ENCODE measurements around the gene SEC24C.
A peak's percentile ranks its signal among the peaks of the same experiment; 100 is the strongest.

The SEC24C gene

DNA sequence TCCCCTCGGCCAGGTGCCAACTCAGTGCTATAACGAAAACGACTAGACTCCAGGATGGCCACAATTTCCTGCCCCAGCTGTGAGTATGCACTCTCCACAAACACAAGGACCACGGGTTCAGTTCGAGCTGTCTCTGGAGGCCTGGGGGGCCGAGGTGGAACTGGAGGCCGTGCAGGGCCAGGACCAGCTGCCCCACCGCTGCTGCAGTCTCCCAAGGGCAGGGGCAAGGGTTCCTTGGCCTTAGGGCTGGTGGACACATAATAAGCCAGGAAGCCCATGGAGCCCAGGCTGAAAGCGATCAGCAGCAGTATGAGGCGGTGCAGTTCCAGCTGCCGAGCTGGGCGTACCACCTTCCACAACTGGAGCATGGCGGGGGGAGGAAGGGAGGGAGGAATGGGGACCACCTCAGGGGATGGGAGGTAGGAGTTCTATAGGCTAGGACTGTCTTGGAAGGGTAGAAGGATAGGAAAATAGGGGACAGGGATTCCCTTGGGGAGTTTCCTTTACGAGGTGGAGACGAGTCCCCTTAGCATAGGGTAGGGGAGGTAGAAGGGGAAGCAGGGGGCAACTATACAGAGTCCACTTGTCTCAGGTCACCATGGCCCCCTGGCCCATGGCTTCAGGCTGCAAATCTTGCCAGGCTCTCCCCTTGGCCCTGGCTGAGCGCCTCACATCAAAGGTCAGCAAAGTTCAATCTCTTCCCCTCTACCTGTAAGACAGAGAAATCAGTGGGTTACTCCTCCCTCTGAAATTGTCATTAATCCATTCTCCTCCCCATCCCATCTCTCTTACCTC is 64.0 kb downstream of the SEC24C start:
- DNase-seq (ENCODE audit: low read depth, low spot score) = no peak
- no peak overlapping the region for H3K27ac ChIP-seq

GRCh38 chr10:73809061-73809818 is 65.1 kb downstream of the SEC24C start:
- no peak overlapping the region for H3K27ac ChIP-seq
- DNase-seq (ENCODE audit: low read depth, low spot score) = no peak

GRCh38 chr10:73810358-73810734 is 66.2 kb downstream of the SEC24C start:
- DNase-seq (ENCODE audit: low read depth, low spot score) = no peak
- H3K27ac ChIP-seq = peak overlapping the region; percentile 55

DNA sequence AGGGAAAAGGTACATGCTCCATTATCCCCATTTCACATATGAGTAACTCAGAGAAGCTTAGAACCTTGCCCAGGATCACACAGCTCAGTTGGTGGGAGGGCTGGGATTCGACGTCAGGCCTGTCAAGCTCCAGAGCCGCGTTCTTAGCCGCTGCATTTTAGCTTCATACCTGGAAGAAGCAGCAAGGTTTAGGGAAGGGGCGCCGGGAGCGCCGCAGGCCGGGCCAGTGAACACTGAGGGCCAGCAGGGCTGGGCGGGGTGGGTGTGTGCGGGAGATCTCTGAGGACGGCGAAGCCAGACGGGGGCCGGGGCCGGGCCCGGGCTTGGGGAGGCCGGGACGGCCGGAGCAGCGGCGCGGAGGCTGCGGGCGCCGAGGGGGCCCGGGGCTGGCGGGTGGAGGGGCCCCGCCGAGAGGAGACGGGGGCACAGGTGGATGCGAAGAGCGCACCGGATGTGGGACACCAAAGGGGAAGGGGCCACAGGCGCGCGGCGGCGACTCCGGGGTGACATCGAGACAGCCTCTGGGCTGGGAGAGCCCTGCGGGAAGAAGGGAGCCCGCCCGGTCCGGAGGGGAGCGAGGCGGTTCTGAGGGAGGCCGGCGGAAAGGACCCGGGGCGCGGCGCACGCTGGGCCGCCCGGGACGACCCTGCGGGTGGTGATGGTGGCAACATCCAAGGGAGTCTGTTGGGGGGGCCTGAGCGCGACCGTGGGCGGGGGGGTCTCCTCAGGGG is 66.7 kb downstream of the SEC24C start:
- no peak for DNase-seq (ENCODE audit: low read depth, low spot score)
- H3K27ac ChIP-seq = peak overlapping the region; percentile 55

DNA sequence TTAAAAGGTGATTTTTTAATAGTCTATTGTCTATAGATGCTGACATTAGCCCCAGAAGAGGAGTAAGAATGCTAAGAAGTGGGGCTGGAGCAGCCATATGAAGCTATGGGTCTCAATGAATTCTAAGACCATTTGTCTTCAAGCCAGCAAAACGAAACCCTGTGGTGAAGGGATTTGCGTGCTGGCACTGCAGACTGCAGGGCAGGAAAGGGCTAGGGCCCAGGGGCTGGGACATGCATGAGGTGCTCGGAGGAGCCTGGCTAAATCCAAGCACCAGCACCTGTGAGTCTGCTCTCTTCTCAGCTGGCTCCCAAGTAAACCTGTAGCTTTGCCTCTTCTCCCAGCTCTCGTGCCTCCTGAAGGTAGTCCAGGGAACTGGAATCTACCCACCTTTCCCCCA is 68.5 kb downstream of the SEC24C start:
- no peak for DNase-seq (ENCODE audit: low read depth, low spot score)
- H3K27ac ChIP-seq = no peak overlapping the region

DNA sequence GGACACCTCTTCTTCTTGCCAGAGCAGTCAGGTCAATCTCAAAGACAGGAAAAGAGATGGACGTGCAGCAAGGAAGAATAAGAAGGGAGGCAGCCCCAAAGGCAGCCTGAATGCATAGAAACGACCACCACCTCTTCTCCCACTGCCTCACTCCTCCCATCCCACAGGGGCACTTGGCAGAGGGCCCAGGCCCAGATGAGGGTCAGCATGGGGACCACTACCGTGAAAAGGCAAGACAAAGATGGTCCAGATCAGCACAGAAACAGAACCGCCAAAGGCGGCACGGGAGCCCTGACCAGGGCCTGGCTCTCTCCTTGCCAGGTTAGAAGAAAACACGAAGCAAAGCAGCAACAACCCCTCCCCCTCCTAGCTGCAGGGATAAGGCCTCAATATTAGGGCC is 69.2 kb downstream of the SEC24C start:
- DNase-seq (ENCODE audit: low read depth, low spot score) = no peak
- no peak overlapping the region for H3K27ac ChIP-seq

- DNase-seq (ENCODE audit: low read depth, low spot score) = no peak
- H3K27ac ChIP-seq = no peak overlapping the region
Measured at GRCh38 chr10:73814276-73814895, 70.2 kb downstream of the SEC24C start.

GRCh38 chr10:73814896-73815718 is 70.9 kb downstream of the SEC24C start:
- DNase-seq (ENCODE audit: low read depth, low spot score) = no peak
- H3K27ac ChIP-seq = no peak overlapping the region

DNA sequence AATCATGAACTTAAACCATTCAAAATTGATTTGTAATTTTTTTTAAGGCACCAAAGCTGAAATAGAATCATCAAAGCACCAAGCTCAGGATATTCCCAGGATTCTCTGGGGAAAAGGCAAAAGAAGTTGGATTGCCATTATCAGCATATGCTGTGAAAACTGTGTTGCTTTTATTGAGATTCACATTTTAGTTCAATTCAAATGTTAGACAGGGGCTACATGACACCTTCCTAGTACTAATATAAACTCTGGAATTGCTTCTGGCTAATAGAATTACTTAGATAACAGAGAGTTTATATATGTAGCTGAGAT is 71.5 kb downstream of the SEC24C start:
- peak overlapping the region; percentile 44 for H3K27ac ChIP-seq
- no peak for DNase-seq (ENCODE audit: low read depth, low spot score)

DNA sequence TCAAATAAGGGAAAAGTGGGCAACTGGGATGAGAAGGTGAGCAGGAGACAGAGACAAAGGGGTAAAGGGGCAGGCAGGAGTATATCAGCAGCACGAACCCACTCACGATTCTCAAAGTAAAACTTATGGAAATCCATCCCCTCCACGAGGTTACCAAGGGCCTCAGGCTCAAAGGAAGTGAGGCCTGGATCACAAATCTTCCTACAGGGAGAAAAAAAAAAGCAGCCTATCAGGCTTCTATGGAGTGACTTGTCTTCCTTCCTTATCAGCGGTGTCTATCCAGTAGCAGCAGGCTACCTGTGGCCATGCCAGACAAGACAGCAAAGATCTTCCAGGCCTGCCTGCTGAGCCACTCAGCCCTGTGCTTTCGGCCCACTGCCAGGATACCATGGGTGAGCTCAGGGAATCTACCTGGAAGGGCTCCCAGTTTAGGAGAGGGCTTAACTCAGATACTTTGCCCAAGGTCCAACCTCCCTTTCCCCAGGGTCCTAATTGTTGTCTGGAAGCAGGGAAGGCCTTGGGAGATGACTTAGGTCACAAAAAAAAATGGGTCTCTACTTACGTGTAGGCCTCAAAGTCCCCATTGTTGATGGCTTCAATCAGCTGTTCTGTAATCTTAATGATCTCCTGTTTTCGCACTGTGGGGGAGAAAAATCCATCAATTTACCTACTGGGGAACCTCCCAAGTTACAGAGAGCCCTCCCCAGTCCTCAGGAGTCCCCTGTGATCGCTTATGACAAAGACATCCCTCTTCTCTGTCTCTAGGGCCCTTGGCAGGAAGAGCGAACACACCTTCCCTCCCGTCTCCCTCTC is 73.0 kb downstream of the SEC24C start:
- DNase-seq (ENCODE audit: low read depth, low spot score) = no peak
- H3K27ac ChIP-seq = peak overlapping the region; percentile 44

DNA sequence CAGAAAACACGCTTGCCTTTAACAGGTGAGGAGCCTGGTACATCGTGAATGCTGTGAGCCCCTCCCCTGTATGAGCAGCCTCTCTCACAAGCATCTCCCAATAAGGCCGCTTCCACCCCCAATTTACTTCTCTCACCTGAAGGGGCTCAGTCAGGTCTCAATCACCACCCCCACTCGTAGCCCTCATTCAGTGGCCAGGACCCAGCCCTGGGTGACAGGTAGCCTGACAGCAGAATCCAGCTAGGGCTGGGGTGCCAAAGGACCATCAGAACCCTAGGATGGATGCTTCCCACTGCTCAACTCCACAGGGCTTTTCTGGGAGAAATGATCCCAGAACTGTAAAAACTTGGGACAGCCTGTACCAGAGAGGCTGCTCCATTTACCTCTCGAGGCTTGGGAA is 73.7 kb downstream of the SEC24C start:
- no peak overlapping the region for H3K27ac ChIP-seq
- DNase-seq (ENCODE audit: low read depth, low spot score) = no peak

GRCh38 chr10:73818402-73818801 is 74.2 kb downstream of the SEC24C start:
- DNase-seq (ENCODE audit: low read depth, low spot score) = no peak

DNA sequence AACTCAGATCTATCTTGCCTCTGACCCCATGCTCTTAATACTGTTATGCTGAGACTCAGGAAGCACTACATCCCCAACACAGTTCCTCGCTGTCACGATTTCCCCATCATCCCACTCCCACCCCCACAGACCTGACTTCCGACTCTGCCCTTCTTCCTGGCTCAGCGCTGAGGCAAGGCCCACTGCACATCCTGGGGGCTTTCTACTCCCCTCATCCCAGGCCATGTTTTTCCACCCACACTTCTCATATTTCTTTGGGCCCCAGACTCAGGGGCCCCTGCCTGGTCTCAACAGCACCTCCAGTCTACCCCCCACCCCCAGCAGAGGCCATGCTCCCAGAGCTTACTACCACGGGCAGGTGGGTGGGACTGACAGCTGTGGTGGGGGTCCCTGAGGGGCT is 74.9 kb downstream of the SEC24C start:
- DNase-seq (ENCODE audit: low read depth, low spot score) = no peak
- H3K27ac ChIP-seq = no peak overlapping the region

More at GRCh38 chr10:73818402-73818801, 74.2 kb downstream of the SEC24C start:
- no peak overlapping the region for H3K27ac ChIP-seq

DNA sequence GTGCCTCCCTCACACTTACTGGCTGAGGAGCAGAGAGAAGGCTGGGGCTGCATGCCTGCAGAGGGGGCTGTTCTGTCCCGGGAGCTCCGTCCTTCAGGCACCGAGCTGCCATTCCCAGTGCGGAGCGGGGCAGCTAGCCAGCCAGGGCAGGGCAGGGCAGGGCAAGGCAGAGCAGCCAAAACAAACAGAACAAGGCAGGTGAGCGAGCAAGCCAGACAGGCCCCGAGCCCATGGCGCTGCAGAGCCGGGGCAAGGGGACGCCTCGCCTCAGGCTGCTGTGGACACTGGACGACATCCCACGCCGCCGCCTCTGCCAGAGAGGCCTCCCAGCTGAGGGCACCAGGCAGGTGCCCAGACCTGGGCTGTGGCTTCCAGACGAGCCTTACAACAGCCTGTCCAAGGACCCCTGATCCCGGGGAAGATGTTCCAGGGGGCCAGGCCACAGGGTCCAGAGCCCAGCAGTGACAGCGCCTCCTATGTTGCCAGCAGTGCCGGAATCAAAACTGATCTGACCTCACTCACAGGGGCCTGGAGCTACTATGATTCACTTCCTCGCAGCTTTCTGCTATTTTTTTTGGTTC is 75.4 kb downstream of the SEC24C start:
- no peak for DNase-seq (ENCODE audit: low read depth, low spot score)
- H3K27ac ChIP-seq = peak overlapping the region; percentile 28

Data from epithelial cell of prostate (primary cell).